Fibroblast of lung (primary cell): Measurements from ENCODE around the gene ZNF862. TPM values are rescaled to one million over a fixed set of nuclear protein-coding genes. Genes with fewer than 3 reads are reported as not detected.
"Not testable (repeated sequence)": the region's sequence is repeated elsewhere in the genome, so short reads cannot be mapped to it uniquely, and the experiment has no call there.

Experiments
- DNase-seq, 2 donors: peaks; one replicate each; pipeline versions ENCODE4 v3.0.0 to v3.0.0-alpha.2; 2010; ENCODE audit warnings: low read depth in 2 of 2
- H2AFZ ChIP-seq: 2 replicates; pipeline ENCODE4 v1.5.1; 2012; ENCODE audit warnings: low read length, control low read depth, inconsistent platforms
- H3K27ac ChIP-seq: 2 replicates; pipeline ENCODE4 v1.5.1; 2011; ENCODE audit warnings: low read length, control low read depth; ENCODE audit not compliant: insufficient read depth
- H3K27me3 ChIP-seq: 2 replicates; pipeline ENCODE4 v1.5.1; 2011; ENCODE audit warnings: mild to moderate bottlenecking, low read length; ENCODE audit not compliant: control insufficient read depth, insufficient read depth
- H3K36me3 ChIP-seq: 2 replicates; pipeline ENCODE4 v1.5.1; 2011; ENCODE audit warnings: low read length; ENCODE audit not compliant: control insufficient read depth, insufficient read depth
- H3K4me1 ChIP-seq: 2 replicates; pipeline ENCODE4 v1.5.1; 2011; ENCODE audit warnings: low read length; ENCODE audit not compliant: control insufficient read depth, insufficient read depth; ENCODE audit errors: extremely low read depth
- H3K4me2 ChIP-seq: 2 replicates; pipeline ENCODE4 v1.5.1; 2011; ENCODE audit warnings: low read length, control low read depth; ENCODE audit not compliant: insufficient read depth; ENCODE audit errors: extremely low read depth
- H3K4me3 ChIP-seq, 4 experiments: fragments of 200-600 bp in 1 of 4; sonication (generic) in 1 of 4; replicated peaks in 1 of 4; 2 replicates each; pipeline ENCODE4 v1.5.1; 2011 to 2016; ENCODE audit warnings: low read length in 4 of 4, low read depth in 3 of 4, mild to moderate bottlenecking in 3 of 4, control low read depth in 2 of 4, inconsistent platforms in 1 of 4, mixed read lengths in 1 of 4; ENCODE audit not compliant: insufficient read depth in 1 of 4; ENCODE audit errors: control extremely low read depth in 1 of 4
- H3K79me2 ChIP-seq: 2 replicates; pipeline ENCODE4 v1.5.1; 2012; ENCODE audit warnings: mild to moderate bottlenecking, low read length, inconsistent platforms; ENCODE audit not compliant: control insufficient read depth, insufficient read depth
- H3K9ac ChIP-seq: 2 replicates; pipeline ENCODE4 v1.5.1; 2011; ENCODE audit warnings: mild to moderate bottlenecking, low read length, control low read depth; ENCODE audit not compliant: insufficient read depth
- H3K9me3 ChIP-seq: 2 replicates; pipeline ENCODE4 v1.5.1; 2012; ENCODE audit warnings: low read depth, low read length; ENCODE audit not compliant: control insufficient read depth, insufficient read depth
- H4K20me1 ChIP-seq: 2 replicates; pipeline ENCODE4 v1.5.1; 2011; ENCODE audit warnings: low read length; ENCODE audit not compliant: control insufficient read depth, insufficient read depth; ENCODE audit errors: extremely low read depth
- CTCF ChIP-seq, 2 donors: IDR thresholded peaks in 1 of 2; conservative IDR thresholded peaks in 1 of 2; 1 replicate in 1 of 2; 2 replicates in 1 of 2; pipeline ENCODE4 v1.5.1; 2011 to 2012; ENCODE audit warnings: low read length in 2 of 2, control low read depth in 1 of 2, inconsistent platforms in 1 of 2, low read depth in 1 of 2, mild to moderate bottlenecking in 1 of 2
- EZH2 ChIP-seq: IDR thresholded peaks from 2 replicates; pipeline ENCODE4 v1.5.1; 2012; ENCODE audit warnings: low read length, control low read depth, mild to moderate bottlenecking; ENCODE audit errors: missing control alignments
- polyA plus RNA-seq, 2 donors: library from polyadenylated mRNA; depleted of rRNA in 1 of 2; stranded (reverse) in 1 of 2; unstranded in 1 of 2; fragments of >200 nt; gene quantifications; 2 replicates each; pipeline ENCODE4 v1.2.1, GENCODE V29; 2011 to 2012; ENCODE audit warnings: missing spikeins in 1 of 2
- total RNA-seq: library from RNA; depleted of rRNA; stranded (reverse); fragments of >200 nt; gene quantifications from 2 replicates; pipeline ENCODE4 v1.2.1, GENCODE V29; 2014

ZNF862 gene
- total and polyA plus RNA-seq, 2 donors (not counting 1 experiment from before 2014, with no cell fraction given), result 4.7 to 10.9 TPM

GRCh38 chr7:149828357-149829309 is 9.5 kb upstream of the ZNF862 start:
- H3K9ac ChIP-seq, result no peak overlapping the region
- TF ChIP-seq EZH2 (no peak), CTCF (conservative IDR thresholded peaks at IDR 0.05 in 1 of 2, IDR thresholded peaks at IDR 0.05 in 1 of 2; ENCODE audit: low read depth in 1 of 2, low read length in 2 of 2) (no peak)
- no peak overlapping the region for H3K4me3 ChIP-seq
- no peaks in the 10 kb centered on the region for H3K79me2 ChIP-seq
- H4K20me1 ChIP-seq, result no peaks in the 10 kb centered on the region
- H3K4me2 ChIP-seq, result no peak overlapping the region
- no peaks in the 10 kb centered on the region for H3K36me3 ChIP-seq
- H3K27me3 ChIP-seq, result no peaks in the 10 kb centered on the region
- H2AFZ ChIP-seq, result no peak overlapping the region
- H3K9me3 ChIP-seq, result no peaks in the 10 kb centered on the region
- no peaks in the 10 kb centered on the region for H3K4me1 ChIP-seq
- DNase-seq, result no peak
- H3K27ac ChIP-seq, result no peak overlapping the region

DNA sequence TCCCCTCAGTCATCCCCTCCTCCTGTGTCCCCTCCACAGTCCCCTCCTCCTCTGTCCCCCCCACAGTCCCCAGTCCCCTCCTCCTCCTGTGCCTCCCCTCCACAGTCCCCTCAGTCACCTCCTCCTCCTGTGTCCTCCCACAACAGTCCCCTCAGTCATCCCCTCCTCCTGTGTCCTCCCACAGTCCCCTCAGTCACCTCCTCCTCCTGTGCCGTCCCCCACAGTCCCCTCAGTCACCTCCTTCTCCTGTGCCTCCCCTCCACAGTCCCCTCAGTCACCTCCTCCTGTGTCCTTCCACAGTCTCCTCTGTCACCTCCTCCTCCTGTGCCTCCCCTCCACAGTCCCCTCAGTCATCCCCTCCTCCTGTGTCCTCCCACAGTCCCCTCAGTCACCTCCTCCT is 7.6 kb upstream of the ZNF862 start:
- not testable (repeated sequence) for H3K27ac ChIP-seq, H4K20me1 ChIP-seq, H2AFZ ChIP-seq, H3K36me3 ChIP-seq, H3K4me1 ChIP-seq, H3K27me3 ChIP-seq, H3K9ac ChIP-seq, H3K4me2 ChIP-seq, H3K9me3 ChIP-seq, H3K4me3 ChIP-seq, H3K79me2 ChIP-seq, DNase-seq

DNA sequence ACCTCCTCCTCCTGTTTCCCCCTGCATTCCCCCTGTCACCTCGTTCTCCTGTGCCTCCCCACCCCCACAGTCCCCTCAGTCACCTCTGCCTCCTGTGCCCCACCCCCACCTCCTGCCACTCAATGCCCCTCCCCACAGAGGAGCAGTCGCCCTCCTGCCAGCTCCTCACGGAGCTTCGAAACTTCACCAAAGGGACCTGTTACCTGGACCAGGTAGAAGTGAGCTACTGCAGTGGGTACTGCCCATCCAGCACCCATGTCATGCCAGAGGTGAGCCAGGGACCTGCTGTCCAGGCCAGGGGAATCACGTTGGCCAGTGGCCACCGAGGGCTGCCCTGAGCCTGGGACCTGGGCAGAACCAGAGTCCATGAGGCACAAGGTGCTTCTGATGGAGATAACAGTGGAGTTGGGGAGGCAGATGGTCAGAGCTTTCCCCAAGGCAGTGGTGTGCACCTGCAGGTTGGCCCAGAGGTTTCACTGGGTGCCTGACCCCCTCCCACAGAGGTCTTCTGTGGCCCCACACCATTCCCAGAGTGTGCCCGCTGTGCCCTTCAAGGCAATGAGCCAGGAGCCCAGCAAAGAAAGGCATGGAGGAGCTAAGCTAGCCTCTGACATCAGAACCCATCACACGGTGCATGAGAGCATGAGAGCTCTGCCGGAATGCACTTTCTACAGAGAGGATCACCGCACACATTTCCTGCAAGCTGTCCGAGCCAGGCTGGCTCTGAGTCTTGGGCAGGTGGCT is 7.0 kb upstream of the ZNF862 start:
- Histone ChIP-seq H3K4me3 (no peak overlapping the region), H3K9me3 (no peaks in the 10 kb centered on the region), H3K27me3 (no peaks in the 10 kb centered on the region), H3K27ac (no peak overlapping the region), H4K20me1 (no peaks in the 10 kb centered on the region), H3K9ac (no peak overlapping the region), H3K36me3 (no peaks in the 10 kb centered on the region), H3K79me2 (no peaks in the 10 kb centered on the region), H3K4me1 (no peaks in the 10 kb centered on the region), H3K4me2 (no peak overlapping the region), H2AFZ (no peak overlapping the region)
- TF ChIP-seq EZH2, result no peak
- TF ChIP-seq CTCF (conservative IDR thresholded peaks at IDR 0.05 in 1 of 2, IDR thresholded peaks at IDR 0.05 in 1 of 2; ENCODE audit: low read depth in 1 of 2, low read length in 2 of 2), result no peak
- no peak for DNase-seq
